Transverse colon (tissue), 4 donors: ENCODE measurements around the gene TPH2.

Source experiments
- CTCF ChIP-seq, 5 experiments: fragments of 200-600 bp in 3 of 5; fragments of 450-650 bp in 2 of 5; sonication (generic) in 3 of 5; IDR thresholded peaks; 1 replicate in 2 of 5; 2 replicates in 3 of 5; pipeline ENCODE4 v1.5.1; 2016 to 2017; ENCODE audit warnings: antibody characterized with exemption in 5 of 5, inconsistent platforms in 3 of 5, mild to moderate bottlenecking in 2 of 5, moderate library complexity in 1 of 5
- EP300 ChIP-seq: sonication (generic); formaldehyde crosslinking; IDR thresholded peaks from one replicate; pipeline ENCODE4 v1.6.1; 2017; ENCODE audit warnings: antibody characterized with exemption, low read depth
- POLR2A ChIP-seq: fragments of 450-650 bp; IDR thresholded peaks from one replicate; pipeline ENCODE4 v1.6.1; 2016; ENCODE audit warnings: antibody characterized with exemption, mild to moderate bottlenecking, moderate library complexity
- POLR2AphosphoS5 ChIP-seq, 3 donors: sonication (generic); formaldehyde crosslinking; IDR thresholded peaks; one replicate each; pipeline ENCODE4 v1.6.1; 2016; ENCODE audit warnings: antibody characterized with exemption in 3 of 3

GRCh38 chr12:71940068-71940467, 1.4 kb downstream of the TPH2 start:
- TF ChIP-seq POLR2A (no peak), CTCF (IDR thresholded peaks at IDR 0.05) (no peak), POLR2AphosphoS5 (IDR thresholded peaks at IDR 0.05) (no peak), EP300 (no peak)
